DMS153 treated with DMSO at 0.1 percent for 48 hours (cell line): ENCODE data around the gene ATG5.

Source experiments
- DNase-seq: peaks from one replicate; lab custom pipeline; 2025; ENCODE audit not compliant: unreplicated experiment; lab: John Stamatoyannopoulos, UW

The ATG5 gene

DNA sequence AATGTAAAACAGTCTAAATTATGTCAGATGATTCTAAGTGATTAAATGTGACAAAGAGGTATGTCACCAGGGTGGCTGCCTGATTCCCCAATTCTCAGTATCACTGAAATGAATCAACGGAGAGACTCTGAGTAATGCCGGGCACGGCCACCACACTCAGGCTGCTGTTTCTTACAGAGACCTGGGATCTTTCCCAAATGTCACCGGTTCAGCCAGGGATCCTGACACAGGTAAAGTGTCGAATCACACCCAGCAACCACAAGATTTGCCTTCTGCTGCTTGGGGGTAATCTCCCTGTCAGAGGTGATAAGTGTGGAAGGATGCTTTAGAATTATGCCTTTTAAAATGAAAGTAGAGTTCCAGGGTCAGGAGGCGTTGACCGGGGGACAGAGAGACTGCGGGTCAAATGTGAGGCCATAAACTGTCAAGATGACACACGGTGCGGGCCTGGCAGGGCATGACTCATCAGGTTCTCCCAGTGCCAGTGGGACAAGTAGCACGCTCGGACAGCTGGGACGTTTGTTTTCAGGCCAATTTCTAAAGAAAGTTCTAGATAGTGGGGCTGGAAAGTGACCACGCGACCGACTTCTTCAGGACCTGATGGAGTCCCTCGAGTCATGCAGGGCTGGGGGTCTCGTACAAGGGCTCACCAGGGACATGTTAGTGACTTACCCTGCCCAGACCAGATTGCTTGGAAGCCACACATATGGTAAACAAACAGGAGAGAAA is 190.5 kb downstream of the ATG5 start:
- DNase-seq = no peak
